ENCODE data around the gene WDR36. TPM values are rescaled to one million over a fixed set of nuclear protein-coding genes. Genes with fewer than 3 reads are reported as not detected.
A peak's percentile ranks its signal among the peaks of the same experiment; 100 is the strongest.

WDR36 gene
- total RNA-seq, 2 donors from 2014 or later = 28.5 to 32.0 TPM

- no peak overlapping the region for H3K9ac ChIP-seq (ENCODE audit: extremely low read depth, low read length, poor library complexity, severe bottlenecking)
- Mint-ChIP-seq H3K4me1 (peaks cover 6% of the 10 kb centered on the region), H3K36me3 (ENCODE audit: low read depth) (no peaks in the 10 kb centered on the region), H3K27me3 (ENCODE audit: insufficient read depth) (peaks cover 80% of the 10 kb centered on the region), H3K27ac (no peak overlapping the region), H3K4me3 (peak overlapping the region; percentile 53), H3K9me3 (no peaks in the 10 kb centered on the region)
- H3K27me3 ChIP-seq (ENCODE audit: control insufficient read depth, insufficient read depth, low read length, poor library complexity, severe bottlenecking) = peaks cover 86% of the 10 kb centered on the region
- H3K36me3 ChIP-seq (ENCODE audit: control insufficient read depth, insufficient read depth, low read length) = no peaks in the 10 kb centered on the region
- DNase-seq = no peak
- H3K4me3 ChIP-seq (ENCODE audit: low read length) = no peak overlapping the region
- peaks cover 6% of the 10 kb centered on the region for H3K4me1 ChIP-seq (ENCODE audit: control insufficient read depth, insufficient read depth, low read length)
- 63 to 75% methylated on average over 3 to 4 of the region's 4 CpGs for WGBS, 2 experiments (ENCODE audit: insufficient coverage in 1 of 2, insufficient read length in 1 of 2)
- TF ChIP-seq, protein P1, sequence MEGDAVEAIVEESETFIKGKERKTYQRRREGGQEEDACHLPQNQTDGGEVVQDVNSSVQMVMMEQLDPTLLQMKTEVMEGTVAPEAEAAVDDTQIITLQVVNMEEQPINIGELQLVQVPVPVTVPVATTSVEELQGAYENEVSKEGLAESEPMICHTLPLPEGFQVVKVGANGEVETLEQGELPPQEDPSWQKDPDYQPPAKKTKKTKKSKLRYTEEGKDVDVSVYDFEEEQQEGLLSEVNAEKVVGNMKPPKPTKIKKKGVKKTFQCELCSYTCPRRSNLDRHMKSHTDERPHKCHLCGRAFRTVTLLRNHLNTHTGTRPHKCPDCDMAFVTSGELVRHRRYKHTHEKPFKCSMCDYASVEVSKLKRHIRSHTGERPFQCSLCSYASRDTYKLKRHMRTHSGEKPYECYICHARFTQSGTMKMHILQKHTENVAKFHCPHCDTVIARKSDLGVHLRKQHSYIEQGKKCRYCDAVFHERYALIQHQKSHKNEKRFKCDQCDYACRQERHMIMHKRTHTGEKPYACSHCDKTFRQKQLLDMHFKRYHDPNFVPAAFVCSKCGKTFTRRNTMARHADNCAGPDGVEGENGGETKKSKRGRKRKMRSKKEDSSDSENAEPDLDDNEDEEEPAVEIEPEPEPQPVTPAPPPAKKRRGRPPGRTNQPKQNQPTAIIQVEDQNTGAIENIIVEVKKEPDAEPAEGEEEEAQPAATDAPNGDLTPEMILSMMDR (conservative IDR thresholded peaks at IDR 0.05) = no peak
- H3K9me3 ChIP-seq (ENCODE audit: control insufficient read depth, low read length) = no peaks in the 10 kb centered on the region
- no peak overlapping the region for H3K27ac ChIP-seq (ENCODE audit: low read depth, low read length)
Measured at GRCh38 chr5:111069839-111070238, 22.3 kb upstream of the WDR36 start.

GRCh38 chr5:111070272-111071134 lies 21.6 kb upstream of the WDR36 start:
- Mint-ChIP-seq H3K9me3 (no peaks in the 10 kb centered on the region), H3K27ac (no peak overlapping the region), H3K4me1 (peaks cover 6% of the 10 kb centered on the region), H3K27me3 (ENCODE audit: insufficient read depth) (peaks cover 87% of the 10 kb centered on the region), H3K36me3 (ENCODE audit: low read depth) (no peaks in the 10 kb centered on the region), H3K4me3 (peak overlapping the region; percentile 53)
- Histone ChIP-seq H3K9ac (ENCODE audit: extremely low read depth, low read length, poor library complexity, severe bottlenecking) (no peak overlapping the region), H3K9me3 (ENCODE audit: control insufficient read depth, low read length) (no peaks in the 10 kb centered on the region), H3K27ac (ENCODE audit: low read depth, low read length) (no peak overlapping the region), H3K27me3 (ENCODE audit: control insufficient read depth, insufficient read depth, low read length, poor library complexity, severe bottlenecking) (peaks cover 93% of the 10 kb centered on the region), H3K36me3 (ENCODE audit: control insufficient read depth, insufficient read depth, low read length) (no peaks in the 10 kb centered on the region), H3K4me3 (ENCODE audit: low read length) (peak overlapping the region; percentile 53), H3K4me1 (ENCODE audit: control insufficient read depth, insufficient read depth, low read length) (peaks cover 6% of the 10 kb centered on the region)
- TF ChIP-seq, protein P1 (conservative IDR thresholded peaks at IDR 0.05) = peak; percentile 35
- DNase-seq = peak; percentile 89
- WGBS, 2 experiments (ENCODE audit: insufficient coverage in 1 of 2, insufficient read length in 1 of 2) = 9 to 12% methylated on average over 11 to 42 of the region's 42 CpGs

GRCh38 chr5:111071413-111071812 lies 20.7 kb upstream of the WDR36 start, which contains the start of gene TSLP:
TSLP (plus strand) TSS chr5:111071713; CDS start chr5:111071891, 178 bp downstream.
- Mint-ChIP-seq H3K9me3 (no peaks in the 10 kb centered on the region), H3K27me3 (ENCODE audit: insufficient read depth) (peaks cover 86% of the 10 kb centered on the region), H3K4me1 (peaks cover 6% of the 10 kb centered on the region), H3K4me3 (peak within 1 kb of the TSS; percentile 73), H3K27ac (no peak within 1 kb of the TSS), H3K36me3 (ENCODE audit: low read depth) (no peaks in the 10 kb centered on the region)
- Histone ChIP-seq H3K9me3 (ENCODE audit: control insufficient read depth, low read length) (no peaks in the 10 kb centered on the region), H3K4me1 (ENCODE audit: control insufficient read depth, insufficient read depth, low read length) (peaks cover 6% of the 10 kb centered on the region), H3K36me3 (ENCODE audit: control insufficient read depth, insufficient read depth, low read length) (no peaks in the 10 kb centered on the region), H3K27me3 (ENCODE audit: control insufficient read depth, insufficient read depth, low read length, poor library complexity, severe bottlenecking) (peaks cover 98% of the 10 kb centered on the region), H3K27ac (ENCODE audit: low read depth, low read length) (no peak within 1 kb of the TSS), H3K9ac (ENCODE audit: extremely low read depth, low read length, poor library complexity, severe bottlenecking) (no peak within 1 kb of the TSS), H3K4me3 (ENCODE audit: low read length) (peak within 1 kb of the TSS; percentile 90)
- 82 to 100% methylated on average over 1 to 4 of the region's 4 CpGs for WGBS, 2 experiments (ENCODE audit: insufficient coverage in 1 of 2, insufficient read length in 1 of 2)
- DNase-seq = no peak
- TF ChIP-seq, protein P1 (conservative IDR thresholded peaks at IDR 0.05) = no peak

Measured in endodermal cell (in vitro differentiated cells).